Measurements from ENCODE around the gene OPTN.
"Not testable (repeated sequence)": the region's sequence is repeated elsewhere in the genome, so short reads cannot be mapped to it uniquely, and the experiment has no call there.

Gene OPTN

GRCh38 chr10:13090289-13090688, 9.7 kb upstream of the OPTN start:
- DNase-seq (ENCODE audit: low spot score): no peak

DNA sequence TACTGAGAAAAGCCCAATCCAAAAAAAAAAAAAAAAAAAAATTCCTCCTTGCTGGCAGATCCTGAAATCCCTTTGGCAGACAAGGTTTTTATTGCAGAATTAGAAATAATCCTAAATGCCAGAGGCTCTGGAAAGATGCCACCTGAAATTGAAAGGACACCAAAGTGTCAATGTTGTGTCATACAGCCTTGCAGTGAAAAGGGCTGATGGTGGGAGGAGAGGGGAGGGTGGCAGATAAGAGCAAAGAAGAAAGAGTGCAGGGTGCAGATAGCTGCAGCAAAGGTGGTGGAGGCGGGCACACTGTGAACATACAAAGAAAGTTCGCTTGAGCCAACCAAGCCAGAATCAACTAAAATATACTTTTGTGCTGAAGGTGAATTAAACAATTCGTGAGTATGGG, 8.2 kb upstream of the OPTN start:
- DNase-seq (ENCODE audit: low spot score): no peak

DNA sequence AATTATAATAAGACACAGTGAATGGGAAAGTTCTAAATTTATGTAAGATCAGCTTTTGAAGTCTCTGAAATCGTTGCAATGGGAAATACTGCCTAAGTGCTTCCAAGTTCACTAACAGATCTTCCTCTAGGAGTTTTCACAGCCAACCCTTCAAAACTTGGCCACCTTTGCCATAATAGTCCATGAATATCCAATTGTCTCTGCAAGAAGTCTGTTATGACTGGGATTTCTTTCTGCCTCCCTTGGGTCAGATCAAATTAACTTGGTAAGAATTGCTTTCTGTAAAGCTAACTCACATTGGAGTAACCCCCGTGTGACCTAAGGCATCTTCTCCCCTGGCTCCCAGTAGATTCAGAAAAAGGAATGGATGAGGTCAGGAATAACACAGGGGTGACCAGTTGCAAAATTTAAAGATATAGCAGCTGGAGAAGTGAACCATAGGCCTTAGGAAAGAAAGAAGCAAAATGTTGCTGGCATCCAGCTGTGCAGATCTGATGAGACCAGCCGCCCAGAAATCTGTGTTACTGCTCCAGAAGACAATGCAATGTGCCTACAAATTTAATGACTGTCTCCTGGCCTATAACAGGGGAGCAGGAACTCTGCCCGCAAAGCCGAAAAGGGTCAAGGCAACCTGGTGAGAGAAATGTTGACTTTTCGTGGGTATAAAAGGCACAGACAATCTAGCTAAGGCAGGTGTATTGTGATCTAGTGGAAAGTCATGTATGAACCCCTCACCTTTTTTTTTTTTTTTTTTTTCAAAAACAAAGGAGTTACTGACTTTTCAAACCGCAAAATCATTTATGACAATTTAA, 7.5 kb upstream of the OPTN start:
- no peak for DNase-seq (ENCODE audit: low spot score)

- not testable (repeated sequence) for DNase-seq (ENCODE audit: low spot score)
These were observed 5.9 kb upstream of the OPTN start for GRCh38 chr10:13094082-13094481.

GRCh38 chr10:13095094-13095493, 4.9 kb upstream of the OPTN start:
- no peak for DNase-seq (ENCODE audit: low spot score)

DNA sequence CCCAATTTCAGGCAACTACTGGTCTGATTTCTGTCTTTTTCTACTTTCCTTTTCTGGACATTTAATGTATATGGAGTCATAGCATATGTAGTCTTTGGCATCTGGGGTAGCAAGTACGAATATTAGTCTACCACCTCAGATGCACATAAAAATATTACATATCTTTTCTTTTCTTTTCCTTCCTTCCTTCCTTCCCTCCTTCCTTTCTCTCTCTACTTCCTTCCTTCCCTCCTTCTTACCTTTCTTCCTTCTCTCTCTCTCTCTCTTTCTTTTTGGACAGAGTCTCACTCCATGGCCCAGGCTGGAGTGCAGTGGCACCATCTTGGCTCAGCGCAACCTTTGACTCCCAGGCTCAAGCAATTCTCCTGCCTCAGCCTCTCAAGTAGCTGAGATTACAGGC, 4.0 kb upstream of the OPTN start:
- no peak for DNase-seq (ENCODE audit: low spot score)

- peak; percentile 74 for DNase-seq (ENCODE audit: low spot score)
These were observed 758 bp upstream of the OPTN start for GRCh38 chr10:13099144-13099665.

GRCh38 chr10:13100349-13101294, 659 bp downstream of the OPTN start:
- no peak for DNase-seq (ENCODE audit: low spot score)

- DNase-seq (ENCODE audit: low spot score): no peak
These were observed 2.2 kb downstream of the OPTN start for GRCh38 chr10:13102002-13102794.

GRCh38 chr10:13103554-13103953, 3.6 kb downstream of the OPTN start:
- DNase-seq (ENCODE audit: low spot score): no peak

- DNase-seq (ENCODE audit: low spot score): no peak
These were observed 4.7 kb downstream of the OPTN start for GRCh38 chr10:13104697-13105096.

GRCh38 chr10:13105184-13105583, 5.2 kb downstream of the OPTN start:
- DNase-seq (ENCODE audit: low spot score): peak; percentile 32

GRCh38 chr10:13106387-13107045, 6.6 kb downstream of the OPTN start:
- DNase-seq (ENCODE audit: low spot score): no peak

DNA sequence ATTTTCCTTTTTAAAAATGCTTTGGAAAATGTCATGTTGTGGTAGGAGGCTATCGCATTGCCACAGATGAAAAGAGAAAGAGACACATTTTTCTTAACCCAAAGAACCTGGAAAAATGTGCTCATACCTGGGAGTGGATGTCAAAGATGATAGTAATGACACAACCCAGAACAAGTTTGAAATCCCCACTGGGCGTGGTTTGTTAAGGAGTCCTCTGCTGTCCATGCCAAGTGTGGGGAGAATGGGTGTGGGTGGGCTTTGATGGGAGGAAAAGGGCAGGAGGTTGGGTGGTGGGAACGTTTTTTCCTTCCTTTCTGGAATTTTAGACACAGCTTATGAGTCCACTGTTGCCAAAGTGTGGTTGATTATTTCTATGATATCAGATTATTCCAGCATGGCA, 10.9 kb downstream of the OPTN start:
- no peak for DNase-seq (ENCODE audit: low spot score)

DNA sequence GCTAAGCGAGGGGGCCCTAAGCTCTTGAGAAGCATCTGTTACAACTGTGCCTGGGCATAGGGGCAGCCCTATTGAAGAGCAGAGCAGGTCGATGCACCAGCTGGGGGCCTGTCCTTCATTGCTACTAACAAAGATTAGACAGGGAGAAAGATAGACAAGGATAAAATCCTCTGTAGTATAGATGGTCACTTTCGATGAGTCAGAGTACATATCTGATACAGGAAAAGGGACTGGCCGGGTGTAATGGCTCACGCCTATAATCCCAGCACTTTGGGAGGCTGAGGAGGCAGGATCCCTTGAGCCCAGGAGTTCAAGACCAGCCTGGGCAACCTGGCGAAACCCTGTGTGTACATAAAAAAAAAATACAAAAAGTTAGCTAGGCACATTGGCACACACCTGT, 13.6 kb downstream of the OPTN start:
- DNase-seq (ENCODE audit: low spot score): no peak

DNA sequence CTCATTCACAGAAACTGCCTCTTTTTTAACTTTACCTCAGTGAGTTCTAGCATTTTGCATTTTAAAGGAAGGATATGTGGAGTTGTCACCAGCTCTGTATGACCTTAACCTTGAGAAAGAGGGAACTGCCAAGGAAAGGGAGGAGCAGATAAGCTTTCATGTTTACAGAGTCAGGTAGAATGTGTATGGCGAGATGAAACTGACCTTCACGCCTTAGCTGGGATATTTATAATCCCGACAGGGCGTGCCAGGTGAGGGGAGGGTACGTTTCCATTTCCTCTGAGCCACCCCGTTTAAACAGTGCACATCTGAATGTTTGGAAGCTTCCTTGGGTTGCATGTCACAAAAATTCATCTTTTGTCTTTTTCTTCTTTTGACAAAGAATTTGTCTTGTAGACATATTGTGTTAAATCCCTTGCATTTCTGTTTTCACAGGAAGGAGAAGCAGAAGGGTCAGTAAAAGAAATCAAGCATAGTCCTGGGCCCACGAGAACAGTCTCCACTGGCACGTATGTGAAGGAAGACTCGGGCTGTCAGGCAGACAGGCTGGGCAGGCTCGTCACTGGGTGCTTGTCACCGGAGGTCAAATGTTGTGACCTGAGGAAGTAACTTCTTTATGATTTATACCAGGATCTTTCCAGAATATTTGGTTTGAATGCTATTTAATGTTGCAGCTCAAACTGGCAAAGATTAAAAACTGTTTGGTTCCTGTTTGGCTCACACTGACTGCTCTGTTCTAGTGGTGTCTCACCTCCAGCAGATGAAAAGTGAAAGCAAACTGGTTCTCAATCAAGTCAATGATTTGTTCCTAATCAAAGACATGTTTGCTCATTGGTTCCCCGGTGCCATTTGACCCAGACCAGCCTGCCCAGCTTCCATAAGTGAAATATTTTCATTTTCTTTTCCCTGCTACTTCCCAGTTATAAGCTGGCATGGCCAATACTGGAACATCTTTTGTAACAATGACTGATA, 16.2 kb downstream of the OPTN start:
- no peak for DNase-seq (ENCODE audit: low spot score)

- no peak for DNase-seq (ENCODE audit: low spot score)
These were observed 18.1 kb downstream of the OPTN start for GRCh38 chr10:13117841-13118783.

GRCh38 chr10:13118784-13119410, 18.9 kb downstream of the OPTN start:
- DNase-seq (ENCODE audit: low spot score): no peak
